NCI-H2029 treated with DMSO at 0.1 percent for 48 hours (cell line): Measurements from ENCODE around the gene ADRA2B.
"Not testable (repeated sequence)": the region's sequence is repeated elsewhere in the genome, so short reads cannot be mapped to it uniquely, and the experiment has no call there.

Source experiments
- DNase-seq: peaks from one replicate; lab custom pipeline; 2025; lab: John Stamatoyannopoulos, UW

ADRA2B gene

GRCh38 chr2:96150007-96150640 is 33.8 kb upstream of the ADRA2B start:
- DNase-seq, result no peak

- no peak for DNase-seq
These were observed 32.2 kb upstream of the ADRA2B start for GRCh38 chr2:96148410-96149217.

GRCh38 chr2:96147593-96148201 is 31.3 kb upstream of the ADRA2B start:
- DNase-seq, result no peak

- no peak for DNase-seq
These were observed 30.7 kb upstream of the ADRA2B start for GRCh38 chr2:96146881-96147592.

- no peak for DNase-seq
These were observed 29.9 kb upstream of the ADRA2B start for GRCh38 chr2:96146153-96146880.

GRCh38 chr2:96145848-96146152 is 29.4 kb upstream of the ADRA2B start:
- DNase-seq, result no peak

GRCh38 chr2:96145036-96145847 is 28.9 kb upstream of the ADRA2B start, which contains the start of gene DUSP2:
TSS of gene DUSP2 (minus strand) at chr2:96145440. CDS start at chr2:96145354, 86 bp downstream.
- DNase-seq, result no peak

- no peak for DNase-seq
These were observed 28.2 kb upstream of the ADRA2B start for GRCh38 chr2:96144481-96145035.

- DNase-seq, result no peak
These were observed 27.6 kb upstream of the ADRA2B start for GRCh38 chr2:96143848-96144480.

GRCh38 chr2:96143231-96143847 is 27.0 kb upstream of the ADRA2B start:
- no peak for DNase-seq

- DNase-seq, result no peak
These were observed 26.1 kb upstream of the ADRA2B start for GRCh38 chr2:96142217-96143113.

- DNase-seq, result not testable (repeated sequence)
These were observed 25.2 kb upstream of the ADRA2B start for GRCh38 chr2:96141624-96141967.

GRCh38 chr2:96140941-96141623 is 24.7 kb upstream of the ADRA2B start:
- DNase-seq, result no peak

- DNase-seq, result no peak
These were observed 22.9 kb upstream of the ADRA2B start for GRCh38 chr2:96139181-96139758.

- no peak for DNase-seq
These were observed 22.1 kb upstream of the ADRA2B start, which contains the start of gene ASTL for GRCh38 chr2:96138179-96139145. TSS of gene ASTL (minus strand) at chr2:96138502. CDS start at chr2:96138436, 66 bp downstream.
